H9 (cell line): ENCODE measurements around the gene KRTAP12-4. TPM values are rescaled to one million over a fixed set of nuclear protein-coding genes. Genes with fewer than 3 reads are reported as not detected.

Experiments
- DNase-seq: peaks from one replicate; pipeline ENCODE4 v3.0.0-alpha.2; 2017
- H2AFZ ChIP-seq: one replicate; pipeline ENCODE4 v1.6.1; 2013; ENCODE audit warnings: mild to moderate bottlenecking, low read length, control low read depth, moderate library complexity
- H2AK5ac ChIP-seq: 2 replicates; pipeline ENCODE4 v1.6.1; 2013; ENCODE audit warnings: low read length, control low read depth, mixed read lengths; ENCODE audit not compliant: insufficient read length
- H2BK120ac ChIP-seq: one replicate; pipeline ENCODE4 v1.6.1; 2013; ENCODE audit warnings: low read depth, mild to moderate bottlenecking, low read length, control low read depth, inconsistent platforms; ENCODE audit not compliant: poor library complexity, severe bottlenecking
- H2BK12ac ChIP-seq: 2 replicates; pipeline ENCODE4 v1.6.1; 2013; ENCODE audit warnings: low read length, control low read depth, mixed read lengths, low read depth; ENCODE audit not compliant: insufficient read length
- H2BK15ac ChIP-seq: 2 replicates; pipeline ENCODE4 v1.6.1; 2013; ENCODE audit warnings: low read depth, low read length, control low read depth
- H2BK20ac ChIP-seq: one replicate; pipeline ENCODE4 v1.6.1; 2013; ENCODE audit warnings: low read depth, mild to moderate bottlenecking, low read length, control low read depth, inconsistent platforms; ENCODE audit not compliant: poor library complexity, severe bottlenecking
- H2BK5ac ChIP-seq: 2 replicates; pipeline ENCODE4 v1.6.1; 2013; ENCODE audit warnings: low read length, control low read depth, mixed read lengths; ENCODE audit not compliant: insufficient read length
- H3K14ac ChIP-seq: 2 replicates; pipeline ENCODE4 v1.6.1; 2013; ENCODE audit warnings: low read length, control low read depth; ENCODE audit not compliant: insufficient read depth
- H3K18ac ChIP-seq: 2 replicates; pipeline ENCODE4 v1.6.1; 2013; ENCODE audit warnings: low read depth, mild to moderate bottlenecking, mixed read lengths, low read length, control low read depth; ENCODE audit not compliant: insufficient read length
- H3K23ac ChIP-seq: 2 replicates; pipeline ENCODE4 v1.6.1; 2013; ENCODE audit warnings: low read length, control low read depth, mixed read lengths, low read depth; ENCODE audit not compliant: insufficient read length
- H3K23me2 ChIP-seq: 2 replicates; pipeline ENCODE4 v1.6.1; 2013; ENCODE audit warnings: low read depth, mild to moderate bottlenecking, mixed read lengths, low read length, control low read depth; ENCODE audit not compliant: insufficient read length, poor library complexity, severe bottlenecking
- H3K27ac ChIP-seq: 2 replicates; pipeline ENCODE4 v1.5.1; 2013; ENCODE audit warnings: low read length, control low read depth, mixed read lengths, low read depth; ENCODE audit not compliant: insufficient read length
- H3K27me3 ChIP-seq: 2 replicates; pipeline ENCODE4 v1.6.1; 2013; ENCODE audit warnings: low read length, control low read depth, inconsistent platforms; ENCODE audit not compliant: insufficient read depth
- H3K4ac ChIP-seq: 2 replicates; pipeline ENCODE4 v1.6.1; 2013; ENCODE audit warnings: low read depth, mild to moderate bottlenecking, control low read depth, inconsistent platforms, low read length, moderate library complexity
- H3K4me1 ChIP-seq: 2 replicates; pipeline ENCODE4 v1.6.1; 2013; ENCODE audit warnings: low read length, control low read depth, inconsistent platforms; ENCODE audit not compliant: insufficient read depth
- H3K4me2 ChIP-seq: 2 replicates; pipeline ENCODE4 v1.6.1; 2013; ENCODE audit warnings: low read length, control low read depth, mixed read lengths; ENCODE audit not compliant: insufficient read length, insufficient read depth
- H3K56ac ChIP-seq: 2 replicates; pipeline ENCODE4 v1.6.1; 2013; ENCODE audit warnings: low read depth, mild to moderate bottlenecking, mixed read lengths, low read length, control low read depth; ENCODE audit not compliant: insufficient read length
- H3K79me1 ChIP-seq: 2 replicates; pipeline ENCODE4 v1.6.1; 2013; ENCODE audit warnings: low read depth, mild to moderate bottlenecking, moderate library complexity, low read length, control low read depth, inconsistent platforms; ENCODE audit not compliant: insufficient read depth, poor library complexity, severe bottlenecking
- H3K79me2 ChIP-seq: 2 replicates; pipeline ENCODE4 v1.6.1; 2013; ENCODE audit warnings: low read length, control low read depth, inconsistent platforms; ENCODE audit not compliant: insufficient read depth
- H3K9ac ChIP-seq: 2 replicates; pipeline ENCODE4 v1.6.1; 2013; ENCODE audit warnings: low read length, control low read depth, mixed read lengths; ENCODE audit not compliant: insufficient read length; ENCODE audit errors: extremely low read depth
- H3K9me3 ChIP-seq: one replicate; pipeline ENCODE4 v1.6.1; 2013; ENCODE audit warnings: low read depth, low read length, inconsistent platforms; ENCODE audit not compliant: control insufficient read depth
- H3T11ph ChIP-seq: one replicate; pipeline ENCODE4 v1.6.1; 2013; ENCODE audit warnings: mild to moderate bottlenecking, low read length, control low read depth, inconsistent platforms
- H4K20me1 ChIP-seq: one replicate; pipeline ENCODE4 v1.6.1; 2013; ENCODE audit not compliant: control insufficient read depth, insufficient read length, insufficient read depth
- H4K5ac ChIP-seq: 2 replicates; pipeline ENCODE4 v1.6.1; 2013; ENCODE audit warnings: low read depth, mild to moderate bottlenecking, mixed read lengths, low read length, control low read depth; ENCODE audit not compliant: insufficient read length
- H4K8ac ChIP-seq: replicated peaks from 2 replicates; pipeline ENCODE4 v1.6.1; 2013; ENCODE audit warnings: low read length, control low read depth, mixed read lengths, low read depth; ENCODE audit not compliant: insufficient read length
- H4K91ac ChIP-seq: 2 replicates; pipeline ENCODE4 v1.6.1; 2013; ENCODE audit warnings: low read depth, mild to moderate bottlenecking, moderate library complexity, mixed read lengths, low read length, control low read depth; ENCODE audit not compliant: insufficient read length
- H3K27ac Mint-ChIP-seq, 3 experiments: 2 replicates in 2 of 3; 3 replicates in 1 of 3; pipeline ENCODE4 v1.8.0; 2020 to 2021; ENCODE audit warnings: mixed read lengths in 3 of 3, mild to moderate bottlenecking in 1 of 3, moderate library complexity in 1 of 3
- H3K27me3 Mint-ChIP-seq: 2 replicates; pipeline ENCODE4 v1.8.0; 2021; ENCODE audit warnings: low read depth, mild to moderate bottlenecking, moderate library complexity, mixed read lengths
- H3K36me3 Mint-ChIP-seq, 3 experiments: 2 replicates in 2 of 3; 3 replicates in 1 of 3; pipeline ENCODE4 v1.8.0; 2020 to 2021; ENCODE audit warnings: low read depth in 3 of 3, mixed read lengths in 3 of 3; ENCODE audit not compliant: insufficient read depth in 1 of 3
- H3K4me1 Mint-ChIP-seq, 2 experiments: 2 replicates each; pipeline ENCODE4 v1.8.0; 2020; ENCODE audit warnings: mixed read lengths in 2 of 2
- H3K4me3 Mint-ChIP-seq, 2 experiments: 2 replicates in 1 of 2; 3 replicates in 1 of 2; pipeline ENCODE4 v1.8.0; 2020 to 2021; ENCODE audit warnings: mild to moderate bottlenecking in 2 of 2, mixed read lengths in 2 of 2, moderate library complexity in 1 of 2
- H3K9me3 Mint-ChIP-seq, 2 experiments: 2 replicates in 1 of 2; 3 replicates in 1 of 2; pipeline ENCODE4 v1.8.0; 2020; ENCODE audit warnings: mild to moderate bottlenecking in 2 of 2, mixed read lengths in 2 of 2, moderate library complexity in 1 of 2
- CTCF ChIP-seq: fragments of 200-600 bp; sonication (generic); conservative IDR thresholded peaks from 3 replicates; pipeline ENCODE4 v1.8.0; 2021; ENCODE audit warnings: antibody characterized with exemption, mild to moderate bottlenecking
- WGBS: extraction: QIAGEN DNeasy Blood & Tissue Kit; methylation state at CpG from one replicate; pipeline ENCODE4 v1.1.7; 2013; ENCODE audit warnings: missing lambda C conversion rate, low lambda C conversion rate, mixed read lengths; ENCODE audit not compliant: insufficient read length; ENCODE audit errors: extremely low coverage; 5-methylcytosine and 5-hydroxymethylcytosine counted together
- total RNA-seq: library from RNA; stranded (reverse); gene quantifications from 2 replicates; pipeline ENCODE4 v1.2.1, GENCODE V29; 2021

The KRTAP12-4 gene
- total RNA-seq, 1 experiment from 2014 or later = not detected

DNA sequence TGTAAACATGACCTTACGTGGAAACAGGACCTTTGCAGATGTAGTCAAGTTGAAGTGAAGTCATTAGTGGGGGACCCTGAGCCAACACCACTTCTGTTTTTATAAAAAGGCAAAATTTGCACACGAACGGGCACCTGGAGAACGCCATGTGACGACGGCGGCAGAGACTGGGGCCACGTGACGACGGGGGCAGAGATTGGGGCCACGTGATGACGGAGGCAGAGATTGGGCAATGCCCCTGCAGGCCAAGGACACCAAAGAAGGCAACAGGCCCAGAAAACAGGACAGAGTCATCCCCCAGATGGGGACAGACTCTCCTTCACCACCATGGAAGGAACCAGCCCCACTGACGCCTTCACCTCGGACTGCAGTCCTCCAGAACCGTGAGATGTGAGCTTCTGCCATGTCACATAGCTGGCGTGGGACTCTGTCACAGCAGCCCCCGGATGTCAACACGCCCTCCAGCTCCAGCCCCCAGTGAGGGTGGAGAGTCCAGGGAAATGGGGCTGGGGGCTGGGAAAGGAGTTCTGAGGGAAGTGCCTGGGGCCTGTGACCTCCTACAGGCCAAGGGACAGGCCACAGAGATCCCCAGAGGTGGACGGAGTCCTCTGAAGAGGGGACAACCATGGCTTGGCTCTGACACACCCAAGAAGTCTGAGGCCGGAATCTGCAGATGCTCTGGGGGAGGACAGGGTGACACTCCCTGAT lies 4.0 kb downstream of the KRTAP12-4 start:
- peaks cover 5 to 8% (median 6%) of the 10 kb centered on the region in 3 experiments for H3K36me3 Mint-ChIP-seq
- no CpG with 5 or more reads among the region's 20 CpGs for WGBS
- peaks cover 2% of the 10 kb centered on the region for H3K23me2 ChIP-seq
- H3K27me3 Mint-ChIP-seq = peaks cover 15% of the 10 kb centered on the region
- H3K18ac ChIP-seq = no peak overlapping the region
- no peak overlapping the region for H3T11ph ChIP-seq
- no peak overlapping the region for H3K27ac ChIP-seq
- H3K9me3 Mint-ChIP-seq = peaks cover 7 to 14% of the 10 kb centered on the region in 2 experiments
- no peak overlapping the region for H2BK120ac ChIP-seq
- H3K4me3 Mint-ChIP-seq = no peak overlapping the region
- H2AK5ac ChIP-seq = no peak overlapping the region
- no peak overlapping the region for H2BK12ac ChIP-seq
- no peak overlapping the region for H3K56ac ChIP-seq
- H3K79me1 ChIP-seq = no peaks in the 10 kb centered on the region
- no peak for TF ChIP-seq CTCF
- H3K4me1 ChIP-seq = no peaks in the 10 kb centered on the region
- H3K4ac ChIP-seq = no peak overlapping the region
- no peak overlapping the region for H4K5ac ChIP-seq
- no peak overlapping the region for H4K8ac ChIP-seq
- no peak overlapping the region for H2BK15ac ChIP-seq
- H3K14ac ChIP-seq = no peak overlapping the region; the same call in 1 of the 2 replicates
- no peak overlapping the region for H2AFZ ChIP-seq
- no peak overlapping the region for H4K91ac ChIP-seq
- peaks cover 14 to 20% of the 10 kb centered on the region in 2 experiments for H3K4me1 Mint-ChIP-seq
- H4K20me1 ChIP-seq = no peaks in the 10 kb centered on the region
- no peak overlapping the region for H2BK5ac ChIP-seq
- no peak overlapping the region for H3K23ac ChIP-seq
- no peaks in the 10 kb centered on the region for H3K27me3 ChIP-seq
- no peaks in the 10 kb centered on the region for H3K9me3 ChIP-seq
- no peak overlapping the region for H2BK20ac ChIP-seq
- no peak overlapping the region for H3K27ac Mint-ChIP-seq
- H3K9ac ChIP-seq = no peak overlapping the region
- DNase-seq = no peak
- no peaks in the 10 kb centered on the region for H3K79me2 ChIP-seq
- H3K4me2 ChIP-seq = no peak overlapping the region
